Stomach (tissue), 9 donors: ENCODE results near the gene RMDN3. TPM values are rescaled to one million over a fixed set of nuclear protein-coding genes. Genes with fewer than 3 reads are reported as not detected.

Experiments
- DNase-seq, 2 donors: peaks; one replicate each; pipeline versions ENCODE4 v3.0.0 to v3.0.0-alpha.2; 2013 to 2019
- H3K27ac ChIP-seq, 5 donors: fragments of 200-600 bp in 4 of 5; sonication (generic) in 4 of 5; one replicate each; pipeline ENCODE4 v1.5.1; 2013 to 2019; ENCODE audit warnings: mild to moderate bottlenecking in 1 of 5, moderate library complexity in 1 of 5
- H3K27me3 ChIP-seq, 3 donors: fragments of 200-600 bp; sonication (generic); one replicate each; pipeline ENCODE4 v1.5.1; 2017 to 2019; ENCODE audit warnings: mixed run types in 1 of 3
- H3K36me3 ChIP-seq, 4 donors: fragments of 200-600 bp; sonication (generic); 1 replicate in 3 of 4; 2 replicates in 1 of 4; pipeline ENCODE4 v1.5.1; 2016 to 2019
- H3K4me1 ChIP-seq, 4 donors: fragments of 200-600 bp; sonication (generic); one replicate each; pipeline ENCODE4 v1.5.1; 2016 to 2019
- H3K4me3 ChIP-seq, 4 donors: fragments of 200-600 bp; sonication (generic) in 3 of 4; one replicate each; pipeline ENCODE4 v1.5.1; 2016 to 2019; ENCODE audit warnings: mild to moderate bottlenecking in 1 of 4
- H3K9me3 ChIP-seq, 4 donors: fragments of 200-600 bp; sonication (generic); one replicate each; pipeline ENCODE4 v1.5.1; 2016 to 2019
- EP300 ChIP-seq: sonication (generic); formaldehyde crosslinking; IDR thresholded peaks from one replicate; pipeline ENCODE4 v1.6.1; 2017; ENCODE audit warnings: antibody characterized with exemption
- POLR2A ChIP-seq, 4 donors: fragments of 450-650 bp; IDR thresholded peaks; one replicate each; pipeline ENCODE4 v1.6.1; 2016; ENCODE audit warnings: antibody characterized with exemption in 4 of 4, control low read depth in 2 of 4, mild to moderate bottlenecking in 1 of 4, moderate library complexity in 1 of 4
- POLR2AphosphoS5 ChIP-seq, 3 donors: sonication (generic); formaldehyde crosslinking; IDR thresholded peaks; one replicate each; pipeline ENCODE4 v1.6.1; 2016; ENCODE audit warnings: antibody characterized with exemption in 3 of 3
- WGBS, 5 donors: extraction: QIAGEN DNeasy Blood & Tissue Kit in 3 of 5; methylation state at CpG; one replicate each; pipeline versions ENCODE4 v1.1.5 to v1.1.7; 2013 to 2018; 5-methylcytosine and 5-hydroxymethylcytosine counted together
- intact Hi-C: fragments of 100-400 bp; cut with DNase I; formaldehyde crosslinking; loops from one replicate; pipeline ENCODE4 v1.15.1; 2023; ENCODE audit warnings: low total_unique reads
- polyA plus RNA-seq, 3 donors: library from polyadenylated mRNA; stranded (reverse); fragments of 200-250 nt; gene quantifications; one replicate each; pipeline ENCODE4 v1.2.3, GENCODE V29; 2013
- total RNA-seq, 5 donors: library from RNA; depleted of rRNA; stranded (reverse); fragments of >200 nt; gene quantifications; one replicate each; pipeline versions ENCODE4 v1.1.0 to v1.2.3, GENCODE V29; 2014 to 2016
- TF ChIP-seq, protein P1 (sequence below), 7 experiments: fragments of 450-650 bp in 4 of 7; fragments of 200-600 bp in 3 of 7; sonication (generic) in 3 of 7; IDR thresholded peaks; one replicate each; pipeline ENCODE4 v1.5.1; 2016 to 2019; ENCODE audit warnings: antibody characterized with exemption in 7 of 7, control low read depth in 2 of 7, mild to moderate bottlenecking in 1 of 7
- donor health status: healthy with polysubstance abuse.
- donor health status: Bipolar disorder and iron deficiency.
- donor health status: healthy.

Gene RMDN3
- total and polyA plus RNA-seq, 8 donors = 12.6 to 63.8 (median 25.2) TPM; not detected in 1

GRCh38 chr15:40722354-40722753, 32.7 kb downstream of the RMDN3 start:
- no peak for DNase-seq
- TF ChIP-seq, protein P1, sequence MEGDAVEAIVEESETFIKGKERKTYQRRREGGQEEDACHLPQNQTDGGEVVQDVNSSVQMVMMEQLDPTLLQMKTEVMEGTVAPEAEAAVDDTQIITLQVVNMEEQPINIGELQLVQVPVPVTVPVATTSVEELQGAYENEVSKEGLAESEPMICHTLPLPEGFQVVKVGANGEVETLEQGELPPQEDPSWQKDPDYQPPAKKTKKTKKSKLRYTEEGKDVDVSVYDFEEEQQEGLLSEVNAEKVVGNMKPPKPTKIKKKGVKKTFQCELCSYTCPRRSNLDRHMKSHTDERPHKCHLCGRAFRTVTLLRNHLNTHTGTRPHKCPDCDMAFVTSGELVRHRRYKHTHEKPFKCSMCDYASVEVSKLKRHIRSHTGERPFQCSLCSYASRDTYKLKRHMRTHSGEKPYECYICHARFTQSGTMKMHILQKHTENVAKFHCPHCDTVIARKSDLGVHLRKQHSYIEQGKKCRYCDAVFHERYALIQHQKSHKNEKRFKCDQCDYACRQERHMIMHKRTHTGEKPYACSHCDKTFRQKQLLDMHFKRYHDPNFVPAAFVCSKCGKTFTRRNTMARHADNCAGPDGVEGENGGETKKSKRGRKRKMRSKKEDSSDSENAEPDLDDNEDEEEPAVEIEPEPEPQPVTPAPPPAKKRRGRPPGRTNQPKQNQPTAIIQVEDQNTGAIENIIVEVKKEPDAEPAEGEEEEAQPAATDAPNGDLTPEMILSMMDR (IDR thresholded peaks at IDR 0.05) = no peak
- no peak for TF ChIP-seq EP300
- no peak for TF ChIP-seq POLR2AphosphoS5 (IDR thresholded peaks at IDR 0.05)
- no peak for TF ChIP-seq POLR2A (IDR thresholded peaks at IDR 0.05)
- intact Hi-C loops = no loop called here
- no peaks in the 10 kb centered on the region for H3K36me3 ChIP-seq
- 87 to 94% (median 92%) methylated on average over 4 of the region's 4 CpGs for WGBS, 5 donors
- no peaks in the 10 kb centered on the region for H3K9me3 ChIP-seq
- no peak overlapping the region for H3K4me3 ChIP-seq
- H3K27ac ChIP-seq = no peak overlapping the region
- no peaks in the 10 kb centered on the region for H3K27me3 ChIP-seq
- no peaks in the 10 kb centered on the region for H3K4me1 ChIP-seq

- TF ChIP-seq, protein P1 (IDR thresholded peaks at IDR 0.05) = no peak
- TF ChIP-seq POLR2A (IDR thresholded peaks at IDR 0.05) (no peak), EP300 (no peak), POLR2AphosphoS5 (IDR thresholded peaks at IDR 0.05) (no peak)
Observed at GRCh38 chr15:40721701-40722100, 33.4 kb downstream of the RMDN3 start.

DNA sequence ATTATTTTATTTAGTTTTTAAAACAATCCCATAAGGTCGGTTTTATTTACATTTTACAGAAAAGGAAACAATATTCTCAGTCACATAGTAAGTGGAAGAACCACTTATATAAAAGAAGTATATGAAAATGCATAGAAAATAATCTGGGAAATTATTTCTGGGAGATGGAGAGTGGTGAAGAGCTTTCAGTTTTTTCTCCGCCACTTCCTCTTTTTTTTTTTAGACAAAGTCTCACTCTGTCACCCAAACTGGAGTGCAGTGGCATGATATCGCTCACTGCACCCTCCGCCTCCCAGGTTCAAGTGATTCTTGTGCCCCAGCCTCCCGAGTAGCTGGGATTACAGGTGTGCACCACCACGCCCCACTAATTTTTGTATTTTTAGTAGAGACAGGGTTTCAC, 38.9 kb downstream of the RMDN3 start:
- TF ChIP-seq, protein P1 (IDR thresholded peaks at IDR 0.05) = no peak
- no peak for TF ChIP-seq POLR2A (IDR thresholded peaks at IDR 0.05)
- no peak for TF ChIP-seq EP300
- no peak for TF ChIP-seq POLR2AphosphoS5 (IDR thresholded peaks at IDR 0.05)
- WGBS, 5 donors = 84 to 93% (median 92%) methylated on average over 6 of the region's 6 CpGs
- H3K27me3 ChIP-seq = no peaks in the 10 kb centered on the region

More at GRCh38 chr15:40721701-40722100, 33.4 kb downstream of the RMDN3 start:
- H3K27ac ChIP-seq = no peak overlapping the region
- no peaks in the 10 kb centered on the region for H3K9me3 ChIP-seq
- no peaks in the 10 kb centered on the region for H3K27me3 ChIP-seq
- H3K4me1 ChIP-seq = no peaks in the 10 kb centered on the region
- H3K36me3 ChIP-seq = no peaks in the 10 kb centered on the region
- 80 to 92% (median 88%) methylated on average over 1 of the region's 1 CpG for WGBS, 5 donors
- intact Hi-C loops = no loop called here
- H3K4me3 ChIP-seq = no peak overlapping the region
- no peak for DNase-seq

GRCh38 chr15:40714144-40714543, 40.9 kb downstream of the RMDN3 start:
- WGBS, 5 donors = 29 to 55% (median 44%) methylated on average over 2 of the region's 2 CpGs
- DNase-seq = no peak
- H3K4me1 ChIP-seq = peaks cover 0 to 3% (median 0%) of the 10 kb centered on the region in 4 donors
- no peaks in the 10 kb centered on the region for H3K27me3 ChIP-seq
- intact Hi-C loops = no loop called here
- H3K36me3 ChIP-seq = no peaks in the 10 kb centered on the region
- TF ChIP-seq, protein P1 (IDR thresholded peaks at IDR 0.05) = no peak
- no peak for TF ChIP-seq POLR2A (IDR thresholded peaks at IDR 0.05)
- no peak for TF ChIP-seq EP300
- no peak for TF ChIP-seq POLR2AphosphoS5 (IDR thresholded peaks at IDR 0.05)
- no peak overlapping the region for H3K4me3 ChIP-seq
- H3K27ac ChIP-seq = no peak overlapping the region
- no peaks in the 10 kb centered on the region for H3K9me3 ChIP-seq

More for the DNA sequence above, 38.9 kb downstream of the RMDN3 start:
- intact Hi-C loops = no loop called here
- H3K9me3 ChIP-seq = no peaks in the 10 kb centered on the region
- peaks cover 0 to 3% (median 0%) of the 10 kb centered on the region in 4 donors for H3K4me1 ChIP-seq
- H3K4me3 ChIP-seq = no peak overlapping the region
- no peak for DNase-seq
- H3K36me3 ChIP-seq = no peaks in the 10 kb centered on the region
- no peak overlapping the region for H3K27ac ChIP-seq
